Skin epidermis (tissue), 12 donors: ENCODE results near the gene FCN1.
A peak's percentile ranks its signal among the peaks of the same experiment; 100 is the strongest.

Source experiments
- H3K27ac ChIP-seq, 21 experiments: fragments of 200-600 bp; sonication (generic) in 11 of 21; one replicate each; pipeline ENCODE4 v1.5.0; 2020; ENCODE audit warnings: mild to moderate bottlenecking in 3 of 21, inconsistent platforms in 2 of 21, moderate library complexity in 2 of 21
- H3K4me3 ChIP-seq, 7 experiments: fragments of 200-600 bp; sonication (generic) in 2 of 7; one replicate each; pipeline ENCODE4 v1.5.0; 2020; ENCODE audit warnings: inconsistent platforms in 2 of 7, mild to moderate bottlenecking in 2 of 7, moderate library complexity in 1 of 7

Gene FCN1

GRCh38 chr9:134938346-134939079 lies 20.8 kb upstream of the FCN1 start:
- no peak overlapping the region for H3K4me3 ChIP-seq
- H3K27ac ChIP-seq = no peak overlapping the region

GRCh38 chr9:134937566-134938345 lies 20.0 kb upstream of the FCN1 start:
- peak overlapping the region in 1 of 21 experiments; percentile 18 for H3K27ac ChIP-seq

GRCh38 chr9:134937164-134937555 lies 19.4 kb upstream of the FCN1 start:
- no peak overlapping the region for H3K27ac ChIP-seq

More at GRCh38 chr9:134937566-134938345, 20.0 kb upstream of the FCN1 start:
- no peak overlapping the region for H3K4me3 ChIP-seq

GRCh38 chr9:134936346-134937163 lies 18.8 kb upstream of the FCN1 start:
- peak overlapping the region in 4 of 21 experiments; percentile 4 to 37 (median 26) for H3K27ac ChIP-seq
- no peak overlapping the region for H3K4me3 ChIP-seq

More at GRCh38 chr9:134937164-134937555, 19.4 kb upstream of the FCN1 start:
- no peak overlapping the region for H3K4me3 ChIP-seq

- Histone ChIP-seq H3K27ac (peak overlapping the region in 4 of 21 experiments; percentile 4 to 37 (median 26)), H3K4me3 (no peak overlapping the region)
These were observed 18.1 kb upstream of the FCN1 start for GRCh38 chr9:134935701-134936345.

GRCh38 chr9:134935056-134935640 lies 17.4 kb upstream of the FCN1 start:
- Histone ChIP-seq H3K4me3 (no peak overlapping the region), H3K27ac (no peak overlapping the region)

GRCh38 chr9:134933076-134933659 lies 15.5 kb upstream of the FCN1 start:
- Histone ChIP-seq H3K27ac (no peak overlapping the region), H3K4me3 (no peak overlapping the region)

GRCh38 chr9:134932606-134933005 lies 14.9 kb upstream of the FCN1 start:
- Histone ChIP-seq H3K27ac (no peak overlapping the region), H3K4me3 (no peak overlapping the region)

- Histone ChIP-seq H3K27ac (no peak overlapping the region), H3K4me3 (no peak overlapping the region)
These were observed 14.5 kb upstream of the FCN1 start for GRCh38 chr9:134932171-134932570.

- H3K4me3 ChIP-seq = no peak overlapping the region
- no peak overlapping the region for H3K27ac ChIP-seq
These were observed 12.7 kb upstream of the FCN1 start for GRCh38 chr9:134930398-134930797.

- Histone ChIP-seq H3K4me3 (no peak overlapping the region), H3K27ac (peak overlapping the region in 2 of 21 experiments; percentile 34 to 46)
These were observed 11.8 kb upstream of the FCN1 start for GRCh38 chr9:134929193-134930158.

- H3K27ac ChIP-seq = peak overlapping the region in 2 of 21 experiments; percentile 34 to 46
- H3K4me3 ChIP-seq = no peak overlapping the region
These were observed 10.9 kb upstream of the FCN1 start for GRCh38 chr9:134928436-134929192.

GRCh38 chr9:134925011-134925511 lies 7.3 kb upstream of the FCN1 start:
- no peak overlapping the region for H3K27ac ChIP-seq
- no peak overlapping the region for H3K4me3 ChIP-seq

- Histone ChIP-seq H3K4me3 (no peak overlapping the region), H3K27ac (no peak overlapping the region)
These were observed 5.8 kb upstream of the FCN1 start for GRCh38 chr9:134923466-134923865.

- H3K27ac ChIP-seq = peak overlapping the region in 2 of 21 experiments; percentile 10 to 30
- no peak overlapping the region for H3K4me3 ChIP-seq
These were observed 5.2 kb upstream of the FCN1 start for GRCh38 chr9:134922932-134923240.

- Histone ChIP-seq H3K4me3 (no peak overlapping the region), H3K27ac (peak overlapping the region in 2 of 21 experiments; percentile 10 to 30)
These were observed 4.6 kb upstream of the FCN1 start for GRCh38 chr9:134922066-134922931.
